CD14-positive monocyte (primary cell): Measurements from ENCODE around the gene ISG20. TPM values are rescaled to one million over a fixed set of nuclear protein-coding genes. Genes with fewer than 3 reads are reported as not detected.

Experiments
- DNase-seq, 3 donors: peaks; one replicate each; pipeline ENCODE4 v3.0.0-alpha.2; 2011 to 2022
- H2AFZ ChIP-seq: 2 replicates; pipeline ENCODE4 v1.6.0; 2012; ENCODE audit warnings: mild to moderate bottlenecking, low read depth, low read length, inconsistent platforms; ENCODE audit not compliant: insufficient read depth, poor library complexity, severe bottlenecking
- H3K27ac ChIP-seq, 2 donors: 1 replicate in 1 of 2; 2 replicates in 1 of 2; pipeline ENCODE4 v1.5.1; 2012 to 2013; ENCODE audit warnings: low read length in 2 of 2, control low read depth in 1 of 2, inconsistent platforms in 1 of 2, low read depth in 1 of 2, mild to moderate bottlenecking in 1 of 2
- H3K27me3 ChIP-seq, 2 donors: one replicate each; pipeline versions ENCODE4 v1.6.0 to v1.6.1; 2011 to 2013; ENCODE audit warnings: low read length in 2 of 2; ENCODE audit not compliant: control insufficient read depth in 2 of 2, insufficient read depth in 2 of 2
- H3K36me3 ChIP-seq, 2 donors: replicated peaks in 1 of 2; 1 replicate in 1 of 2; 2 replicates in 1 of 2; pipeline versions ENCODE4 v1.5.1 to v1.6.1; 2012 to 2013; ENCODE audit warnings: low read length in 2 of 2, control low read depth in 1 of 2, inconsistent platforms in 1 of 2, mild to moderate bottlenecking in 1 of 2; ENCODE audit not compliant: insufficient read depth in 2 of 2, control insufficient read depth in 1 of 2
- H3K4me1 ChIP-seq, 2 donors: 1 replicate in 1 of 2; 2 replicates in 1 of 2; pipeline versions ENCODE4 v1.5.1 to v1.6.1; 2012 to 2013; ENCODE audit warnings: low read length in 2 of 2, control low read depth in 1 of 2, inconsistent platforms in 1 of 2, mild to moderate bottlenecking in 1 of 2, moderate library complexity in 1 of 2; ENCODE audit not compliant: insufficient read depth in 2 of 2, control insufficient read depth in 1 of 2
- H3K4me2 ChIP-seq: replicated peaks from 2 replicates; pipeline ENCODE3; 2012; ENCODE audit warnings: low read length, moderate library complexity, mild to moderate bottlenecking; ENCODE audit not compliant: poor library complexity, severe bottlenecking; ENCODE audit errors: extremely low read depth
- H3K4me3 ChIP-seq, 3 experiments: fragments of 200-600 bp in 1 of 3; sonication (generic) in 1 of 3; replicated peaks in 1 of 3; 1 replicate in 2 of 3; 2 replicates in 1 of 3; pipeline ENCODE4 v1.5.1; 2011 to 2013; ENCODE audit warnings: low read length in 3 of 3, mild to moderate bottlenecking in 3 of 3, control low read depth in 2 of 3, low read depth in 2 of 3, inconsistent platforms in 1 of 3, moderate library complexity in 1 of 3
- H3K79me2 ChIP-seq: 2 replicates; pipeline ENCODE4 v1.6.0; 2012; ENCODE audit warnings: mild to moderate bottlenecking, control low read depth, inconsistent platforms, low read length, moderate library complexity; ENCODE audit not compliant: insufficient read depth
- H3K9ac ChIP-seq: 2 replicates; pipeline ENCODE4 v1.6.0; 2017; ENCODE audit warnings: low read length, mild to moderate bottlenecking; ENCODE audit not compliant: insufficient read depth, poor library complexity, severe bottlenecking
- H3K9me3 ChIP-seq, 2 donors: replicated peaks in 1 of 2; 1 replicate in 1 of 2; 2 replicates in 1 of 2; pipeline versions ENCODE4 v1.5.1 to v1.6.1; 2012 to 2013; ENCODE audit warnings: low read length in 2 of 2, control low read depth in 1 of 2; ENCODE audit not compliant: control insufficient read depth in 1 of 2, insufficient read depth in 1 of 2
- H4K20me1 ChIP-seq: 2 replicates; pipeline ENCODE4 v1.6.0; 2012; ENCODE audit warnings: mild to moderate bottlenecking, low read length, control low read depth, moderate library complexity; ENCODE audit not compliant: insufficient read depth
- H3K27ac Mint-ChIP-seq, 7 donors: one replicate each; pipeline ENCODE4 v1.8.0; 2020; ENCODE audit warnings: mild to moderate bottlenecking in 7 of 7, mixed read lengths in 7 of 7, moderate library complexity in 6 of 7, inconsistent platforms in 2 of 7
- H3K27me3 Mint-ChIP-seq, 3 donors: one replicate each; pipeline ENCODE4 v1.8.0; 2021 to 2022; ENCODE audit warnings: low read depth in 3 of 3, mild to moderate bottlenecking in 3 of 3, mixed read lengths in 3 of 3, moderate library complexity in 3 of 3, inconsistent platforms in 1 of 3
- H3K36me3 Mint-ChIP-seq, 2 donors: one replicate each; pipeline ENCODE4 v1.8.0; 2020; ENCODE audit warnings: mixed read lengths in 2 of 2, inconsistent platforms in 1 of 2, mild to moderate bottlenecking in 1 of 2
- H3K4me1 Mint-ChIP-seq: one replicate; pipeline ENCODE4 v1.8.0; 2020; ENCODE audit warnings: mild to moderate bottlenecking, mixed read lengths
- H3K4me3 Mint-ChIP-seq, 2 donors: one replicate each; pipeline ENCODE4 v1.8.0; 2020; ENCODE audit warnings: mild to moderate bottlenecking in 2 of 2, mixed read lengths in 2 of 2, moderate library complexity in 1 of 2
- H3K9me3 Mint-ChIP-seq, 7 donors: one replicate each; pipeline ENCODE4 v1.8.0; 2020 to 2022; ENCODE audit warnings: mixed read lengths in 7 of 7, mild to moderate bottlenecking in 6 of 7, moderate library complexity in 6 of 7, inconsistent platforms in 2 of 7
- CTCF ChIP-seq: fragments of 200-600 bp; IDR thresholded peaks from one replicate; pipeline ENCODE4 v1.8.0; 2022; ENCODE audit warnings: antibody characterized with exemption, mild to moderate bottlenecking
- WGBS: methylation state at CpG from one replicate; pipeline ENCODE4 v1.1.5; 2013; ENCODE audit warnings: missing lambda C conversion rate; ENCODE audit not compliant: insufficient coverage; 5-methylcytosine and 5-hydroxymethylcytosine counted together
- intact Hi-C, 2 donors: fragments of 100-400 bp; cut with micrococcal nuclease; formaldehyde crosslinking; loops; one replicate each; pipeline versions ENCODE4 v1.15.0 to v1.15.1; 2023
- polyA plus RNA-seq, 3 donors: library from polyadenylated mRNA; depleted of rRNA in 1 of 3; unstranded in 2 of 3; stranded (reverse) in 1 of 3; fragments of 300-500 nt in 2 of 3; fragments of >200 nt in 1 of 3; fragmentation: Illumina TruSeq in 2 of 3; gene quantifications; 1 replicate in 2 of 3; 2 replicates in 1 of 3; pipeline ENCODE4 v1.2.3, GENCODE V29; 2012 to 2021

The ISG20 gene
- polyA plus RNA-seq, 3 donors = 15.6 to 29.3 (median 25.1) TPM

GRCh38 chr15:88644741-88645140, 5.9 kb downstream of the ISG20 start:
- H3K4me3 ChIP-seq = no peak overlapping the region
- Mint-ChIP-seq H3K4me1 (peaks cover 23% of the 10 kb centered on the region), H3K27ac (no peak overlapping the region), H3K9me3 (peaks cover 0 to 2% (median 0%) of the 10 kb centered on the region in 7 donors), H3K27me3 (peaks cover 0 to 4% (median 2%) of the 10 kb centered on the region in 3 donors), H3K4me3 (no peak overlapping the region), H3K36me3 (peaks cover 0 to 2% of the 10 kb centered on the region in 2 donors)
- DNase-seq = no peak
- 98% methylated on average over 8 of the region's 9 CpGs for WGBS
- intact Hi-C loops = no loop called here
- H2AFZ ChIP-seq = no peak overlapping the region
- H3K4me1 ChIP-seq = peaks cover 20 to 24% of the 10 kb centered on the region in 2 donors
- H4K20me1 ChIP-seq = no peaks in the 10 kb centered on the region
- H3K4me2 ChIP-seq = no peak overlapping the region
- no peaks in the 10 kb centered on the region for H3K9me3 ChIP-seq
- H3K36me3 ChIP-seq = no peaks in the 10 kb centered on the region
- no peak overlapping the region for H3K27ac ChIP-seq
- no peaks in the 10 kb centered on the region for H3K27me3 ChIP-seq
- H3K9ac ChIP-seq = no peak overlapping the region
- TF ChIP-seq CTCF = no peak
- no peaks in the 10 kb centered on the region for H3K79me2 ChIP-seq

GRCh38 chr15:88645171-88646087, 6.6 kb downstream of the ISG20 start:
- Histone ChIP-seq H3K9me3 (no peaks in the 10 kb centered on the region), H3K4me2 (no peak overlapping the region), H3K36me3 (no peaks in the 10 kb centered on the region), H3K4me1 (peaks cover 13 to 17% of the 10 kb centered on the region in 2 donors), H4K20me1 (no peaks in the 10 kb centered on the region), H3K27me3 (no peaks in the 10 kb centered on the region), H2AFZ (no peak overlapping the region), H3K79me2 (no peaks in the 10 kb centered on the region), H3K27ac (no peak overlapping the region), H3K4me3 (no peak overlapping the region), H3K9ac (no peak overlapping the region)
- H3K9me3 Mint-ChIP-seq = peaks cover 0 to 2% (median 0%) of the 10 kb centered on the region in 7 donors
- TF ChIP-seq CTCF = no peak
- WGBS = 96% methylated on average over 13 of the region's 14 CpGs
- peak overlapping the region in 3 of 7 donors; percentile 5 to 65 (median 10) for H3K27ac Mint-ChIP-seq
- peaks cover 0 to under 1% of the 10 kb centered on the region in 2 donors for H3K36me3 Mint-ChIP-seq
- H3K4me3 Mint-ChIP-seq = no peak overlapping the region
- DNase-seq = no peak
- intact Hi-C loops = no loop called here
- H3K4me1 Mint-ChIP-seq = peaks cover 16% of the 10 kb centered on the region
- peaks cover 0 to 2% (median 0%) of the 10 kb centered on the region in 3 donors for H3K27me3 Mint-ChIP-seq
